G401 (cell line): ENCODE measurements around the gene SCN9A. TPM values are rescaled to one million over a fixed set of nuclear protein-coding genes. Genes with fewer than 3 reads are reported as not detected.
"Not testable (repeated sequence)": the region's sequence is repeated elsewhere in the genome, so short reads cannot be mapped to it uniquely, and the experiment has no call there.

ENCODE experiments used
- DNase-seq: peaks from one replicate; pipeline ENCODE4 v3.0.0-alpha.2; 2015; ENCODE audit warnings: low spot score
- in situ Hi-C: cut with HindIII; loops from 2 replicates; pipeline ENCODE4 v1.10.0; 2016; ENCODE audit warnings: low sequenced_read_pairs, mixed read lengths
- total RNA-seq: library from RNA; depleted of rRNA; stranded (reverse); fragments of >200 nt; shearing (Covaris generic); gene quantifications from 2 replicates; pipeline ENCODE4 v1.2.3, GENCODE V29; 2014; rRNA removed

The SCN9A gene
- total RNA-seq = not detected in 2 replicates

GRCh38 chr2:166375736-166376487 lies at the start of gene SCN9A:
Gene SCN9A (minus strand): TSS chr2:166375944. CDS start chr2:166311756, 64,188 bp downstream.
- no peak for DNase-seq
- in situ Hi-C loops = no loop called here

GRCh38 chr2:166424841-166425240 lies 49.1 kb upstream of the SCN9A start:
- in situ Hi-C loops = no loop called here
- DNase-seq = no peak

DNA sequence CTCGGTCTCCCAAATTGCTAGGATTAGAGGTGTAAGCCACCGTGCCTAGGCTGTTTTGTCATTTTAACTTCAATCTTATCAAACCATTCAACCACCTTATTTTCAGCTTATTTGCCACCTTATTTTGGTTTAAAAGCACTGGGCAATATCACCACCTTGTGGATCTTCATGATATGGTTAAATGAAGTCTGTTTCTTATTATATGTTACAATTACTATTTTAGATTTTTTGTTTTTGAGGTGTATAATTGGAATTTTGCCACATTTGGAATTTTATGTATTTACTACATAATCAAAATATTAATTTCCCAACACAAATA lies 43.8 kb upstream of the SCN9A start:
- DNase-seq = no peak
- in situ Hi-C loops = no loop called here

DNA sequence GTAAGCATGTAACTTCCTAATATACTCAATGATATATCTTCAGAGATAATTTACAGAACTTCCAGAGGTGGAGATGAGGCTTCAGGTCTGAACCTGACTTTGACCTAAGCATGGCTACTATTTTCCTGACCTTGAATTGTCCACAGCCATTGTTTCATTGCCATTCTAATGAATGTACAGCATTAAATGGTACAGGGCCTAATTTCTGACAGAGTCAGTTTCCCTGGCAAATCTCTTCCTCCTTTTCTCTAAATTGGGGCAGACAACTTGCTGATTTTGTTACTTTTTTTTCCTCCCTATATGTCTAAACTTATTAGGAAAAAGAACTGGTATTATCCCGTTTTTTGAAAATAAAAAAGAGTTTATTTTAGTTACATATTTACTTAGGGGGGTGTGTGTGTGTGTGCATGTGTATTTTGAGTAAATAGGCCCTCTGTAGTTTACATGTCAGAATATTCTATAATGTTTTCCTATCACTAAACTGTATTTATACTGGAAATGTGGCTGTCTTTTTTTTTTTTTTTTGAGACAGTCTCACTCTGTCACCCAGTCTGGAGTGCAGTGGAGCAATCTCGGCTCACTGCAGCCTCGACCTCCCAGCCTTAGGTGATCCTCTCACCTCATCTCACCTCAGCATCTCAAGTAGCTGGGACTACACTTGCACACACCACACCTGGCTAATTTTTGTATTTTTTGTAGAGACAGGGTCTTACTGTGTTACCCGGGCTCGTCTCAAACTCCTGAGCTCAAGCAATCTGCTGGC lies 43.3 kb upstream of the SCN9A start:
- in situ Hi-C loops = no loop called here
- no peak for DNase-seq

- in situ Hi-C loops = no loop called here
- DNase-seq = no peak
These were observed 41.9 kb upstream of the SCN9A start for GRCh38 chr2:166417669-166418068.

- in situ Hi-C loops = no loop called here
- DNase-seq = no peak
These were observed 37.5 kb upstream of the SCN9A start for GRCh38 chr2:166413255-166413654.

DNA sequence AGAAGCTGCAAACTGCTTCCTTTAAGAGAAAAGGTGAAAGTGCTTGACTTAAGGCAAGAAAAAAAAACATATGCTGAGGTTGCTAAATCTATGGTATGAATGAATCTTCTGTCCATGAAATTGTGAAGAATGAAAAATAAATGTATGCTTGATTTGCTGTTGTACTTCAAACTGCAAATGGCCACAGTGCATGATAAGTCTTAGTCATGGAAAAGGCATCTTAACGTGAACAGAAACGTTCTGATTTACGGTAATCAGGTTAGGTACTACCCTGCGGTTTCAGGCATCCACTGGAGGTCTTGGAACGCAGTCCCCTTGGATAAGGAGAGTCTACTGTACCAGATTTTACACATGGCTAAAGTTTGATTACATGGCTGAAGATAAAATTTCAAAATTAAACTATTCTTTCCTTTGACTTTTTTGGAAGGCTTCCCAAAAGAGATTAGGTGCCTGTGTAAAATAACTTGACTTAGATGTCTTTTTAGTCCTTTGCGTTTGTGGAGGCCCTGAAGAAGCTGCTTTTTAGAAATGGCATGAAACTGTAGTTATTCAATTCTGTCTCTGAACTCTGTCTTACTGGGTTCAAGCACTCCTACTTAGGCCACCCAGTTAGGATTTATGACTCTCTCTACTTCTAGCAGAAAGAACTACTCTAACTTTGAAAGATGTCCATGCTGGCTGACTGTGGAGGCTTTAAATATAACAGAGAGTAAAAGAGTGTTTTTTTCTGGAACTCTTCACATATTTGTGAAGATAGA lies 35.9 kb upstream of the SCN9A start:
- DNase-seq = no peak
- in situ Hi-C loops = no loop called here

DNA sequence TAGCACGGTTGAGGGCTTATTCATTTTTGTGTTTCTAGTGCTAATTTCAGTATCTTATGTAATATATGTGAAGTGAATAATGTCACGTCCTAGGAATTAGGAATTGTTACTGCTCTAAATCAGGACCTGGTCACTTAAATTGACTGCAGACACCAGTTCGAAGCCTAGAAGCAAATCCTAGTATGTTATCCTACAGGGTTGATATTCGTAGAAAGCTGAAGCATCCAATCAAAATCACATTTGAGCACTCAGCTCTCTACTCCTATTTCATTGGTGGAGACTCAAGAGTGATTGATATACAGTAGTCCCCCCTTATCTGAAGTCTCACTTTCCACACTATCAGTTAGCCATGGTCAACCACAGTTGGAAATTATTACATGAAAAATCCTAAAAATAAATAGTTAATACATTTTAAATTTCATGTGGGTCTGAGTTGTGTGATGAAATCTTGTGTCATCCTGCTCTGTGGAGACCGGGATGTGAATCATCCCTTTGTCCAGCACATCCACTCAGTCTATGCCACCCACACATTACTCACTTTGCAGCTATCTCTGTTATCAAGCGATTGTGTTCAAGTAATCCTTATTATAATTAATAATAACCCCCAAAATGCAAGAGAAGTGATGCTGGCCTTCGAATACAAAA lies 35.2 kb upstream of the SCN9A start:
- in situ Hi-C loops = no loop called here
- DNase-seq = no peak

DNA sequence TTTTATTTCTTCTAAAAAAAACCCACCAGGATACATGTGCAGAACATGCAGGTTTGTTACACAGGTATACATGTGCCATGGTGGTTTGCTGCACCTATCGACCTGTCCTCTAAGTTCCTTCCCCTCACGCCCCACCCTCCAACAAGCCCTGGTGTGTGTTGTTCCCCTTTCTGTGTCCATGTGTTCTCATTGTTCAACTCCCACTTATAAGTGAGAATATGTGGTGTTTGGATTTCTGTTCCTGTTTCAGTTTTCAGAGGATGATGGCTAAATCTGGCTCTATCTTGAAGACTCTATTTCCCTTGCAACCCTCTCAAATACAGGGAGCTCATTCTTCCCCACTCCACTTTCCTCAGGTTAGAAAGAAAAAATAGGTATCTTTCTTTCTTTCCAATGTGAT lies 32.0 kb upstream of the SCN9A start:
- DNase-seq, in situ Hi-C loops: not testable (repeated sequence)

DNA sequence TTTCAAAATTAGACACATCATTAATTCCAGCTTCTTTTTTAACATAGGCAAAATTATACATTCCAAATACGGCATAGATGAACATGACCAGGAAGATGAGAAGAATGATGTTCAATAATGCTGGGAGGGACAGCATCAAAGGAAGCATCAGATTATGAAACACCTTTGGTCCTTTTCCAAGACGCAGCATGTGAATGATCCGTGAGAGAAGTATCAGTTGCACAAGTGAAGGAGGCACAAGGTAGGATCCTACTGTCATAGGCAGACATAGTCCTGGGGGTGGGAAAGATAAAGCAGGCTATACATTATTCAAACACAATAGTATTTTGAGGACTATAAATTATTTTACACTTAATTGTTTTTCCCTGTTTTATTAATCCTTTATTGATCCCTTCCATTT lies 30.6 kb upstream of the SCN9A start:
- DNase-seq = no peak
- in situ Hi-C loops = no loop called here

GRCh38 chr2:166405569-166405926 lies 29.8 kb upstream of the SCN9A start:
- no peak for DNase-seq
- in situ Hi-C loops = no loop called here

DNA sequence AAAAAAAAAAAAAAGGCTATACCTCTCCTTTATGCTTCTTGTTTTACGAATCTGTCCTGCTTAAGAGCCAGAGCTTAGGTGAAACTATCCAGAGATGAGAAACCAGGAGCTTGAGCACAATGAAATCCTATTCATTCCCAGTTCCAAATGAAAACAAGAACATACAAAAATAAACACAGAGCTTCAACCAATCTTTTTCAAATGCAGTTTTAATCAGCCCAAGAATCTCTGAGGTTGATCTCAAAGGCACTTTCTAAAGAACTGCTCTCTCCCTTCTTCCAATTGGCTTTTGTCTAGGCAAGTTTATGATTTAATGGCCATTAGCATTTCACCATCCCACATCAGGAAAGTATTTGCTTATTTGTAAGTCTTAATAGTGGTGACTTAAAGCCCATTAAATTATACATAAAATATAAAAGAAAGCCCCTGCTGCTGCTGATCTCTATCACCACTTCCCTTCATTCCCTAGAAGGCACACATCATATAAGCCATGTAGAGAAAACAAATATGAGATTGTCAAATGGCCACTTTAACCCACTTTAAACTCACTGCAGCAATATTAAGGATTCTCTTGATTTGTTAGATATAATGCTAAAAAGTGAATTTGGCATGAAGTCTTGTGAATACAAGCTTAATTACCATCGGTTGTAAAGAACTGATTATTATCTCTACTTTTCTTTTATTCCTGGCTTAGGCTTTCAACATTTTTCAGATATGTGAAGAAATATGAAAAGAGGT lies 29.3 kb upstream of the SCN9A start:
- no peak for DNase-seq
- in situ Hi-C loops = no loop called here

GRCh38 chr2:166394245-166394644 lies 18.5 kb upstream of the SCN9A start:
- DNase-seq = no peak
- in situ Hi-C loops = no loop called here

- in situ Hi-C loops = no loop called here
- no peak for DNase-seq
These were observed 17.3 kb upstream of the SCN9A start for GRCh38 chr2:166393008-166393407.

GRCh38 chr2:166388481-166389070 lies 12.8 kb upstream of the SCN9A start:
- no peak for DNase-seq
- in situ Hi-C loops = no loop called here

- DNase-seq = no peak
- in situ Hi-C loops = no loop called here
These were observed 9.6 kb upstream of the SCN9A start for GRCh38 chr2:166385313-166385712.

- DNase-seq = no peak
These were observed 9.0 kb upstream of the SCN9A start for GRCh38 chr2:166384774-166385173.

GRCh38 chr2:166382448-166382847 lies 6.7 kb upstream of the SCN9A start:
- no peak for DNase-seq
- in situ Hi-C loops = no loop called here

More at GRCh38 chr2:166384774-166385173, 9.0 kb upstream of the SCN9A start:
- in situ Hi-C loops = no loop called here

- in situ Hi-C loops = no loop called here
- no peak for DNase-seq
These were observed 4.9 kb upstream of the SCN9A start for GRCh38 chr2:166380615-166381014.
